Measurements from ENCODE around the gene ZNF575. TPM values are rescaled to one million over a fixed set of nuclear protein-coding genes. Genes with fewer than 3 reads are reported as not detected.
A peak's percentile ranks its signal among the peaks of the same experiment; 100 is the strongest.

The ZNF575 gene
- total RNA-seq, 1 experiment from 2014 or later = 0.13 TPM

DNA sequence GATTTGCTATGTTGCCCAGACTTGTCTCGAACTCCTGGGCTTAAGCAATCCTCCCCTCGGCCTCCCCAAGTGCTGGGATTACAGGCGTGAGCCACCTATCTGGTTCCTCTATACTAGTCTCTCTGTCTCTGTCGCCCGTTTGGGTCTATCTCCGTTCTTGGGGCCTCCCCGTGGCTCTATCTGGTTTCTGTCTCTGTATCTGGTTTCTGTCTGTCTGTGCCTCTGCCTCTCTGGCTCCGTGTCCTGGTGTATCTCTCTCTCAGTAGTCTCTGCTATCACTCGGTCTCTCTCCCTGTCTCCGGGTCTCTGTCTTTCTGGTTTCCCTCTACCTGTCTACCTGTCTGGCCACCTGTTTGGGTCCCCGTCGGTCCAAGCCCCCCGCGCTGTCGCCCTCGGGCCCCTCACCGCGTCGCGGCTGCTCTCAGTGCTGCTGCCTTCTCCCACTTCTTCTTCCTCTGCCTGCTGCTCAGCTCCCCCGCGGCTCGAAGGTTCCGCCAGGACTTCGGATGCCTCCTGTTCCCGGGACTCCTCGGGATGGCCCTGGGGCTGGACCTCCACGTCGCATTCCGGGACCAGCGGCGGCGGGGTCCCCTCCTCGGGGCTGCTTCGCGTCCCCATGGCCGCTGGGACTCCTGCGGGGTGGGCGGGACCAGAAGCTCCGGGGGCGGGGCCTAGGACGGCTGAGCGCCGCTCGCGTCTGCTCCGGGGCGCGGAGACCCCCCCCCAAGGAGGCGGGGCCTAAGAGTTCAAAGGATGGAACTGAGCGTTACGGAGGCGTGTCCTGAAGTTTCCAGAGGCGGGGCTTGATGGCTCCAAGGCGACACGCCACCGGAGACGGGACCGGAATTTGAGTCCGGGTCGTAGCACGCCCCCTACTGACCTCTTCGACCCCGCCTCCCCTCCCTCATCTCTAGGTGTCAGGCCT is 29.2 kb upstream of the ZNF575 start (continued):
- TF ChIP-seq, protein P1, sequence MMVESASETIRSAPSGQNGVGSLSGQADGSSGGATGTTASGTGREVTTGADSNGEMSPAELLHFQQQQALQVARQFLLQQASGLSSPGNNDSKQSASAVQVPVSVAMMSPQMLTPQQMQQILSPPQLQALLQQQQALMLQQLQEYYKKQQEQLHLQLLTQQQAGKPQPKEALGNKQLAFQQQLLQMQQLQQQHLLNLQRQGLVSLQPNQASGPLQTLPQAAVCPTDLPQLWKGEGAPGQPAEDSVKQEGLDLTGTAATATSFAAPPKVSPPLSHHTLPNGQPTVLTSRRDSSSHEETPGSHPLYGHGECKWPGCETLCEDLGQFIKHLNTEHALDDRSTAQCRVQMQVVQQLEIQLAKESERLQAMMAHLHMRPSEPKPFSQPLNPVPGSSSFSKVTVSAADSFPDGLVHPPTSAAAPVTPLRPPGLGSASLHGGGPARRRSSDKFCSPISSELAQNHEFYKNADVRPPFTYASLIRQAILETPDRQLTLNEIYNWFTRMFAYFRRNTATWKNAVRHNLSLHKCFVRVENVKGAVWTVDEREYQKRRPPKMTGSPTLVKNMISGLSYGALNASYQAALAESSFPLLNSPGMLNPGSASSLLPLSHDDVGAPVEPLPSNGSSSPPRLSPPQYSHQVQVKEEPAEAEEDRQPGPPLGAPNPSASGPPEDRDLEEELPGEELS (CRISPR knock-in tag; IDR thresholded peaks at IDR 0.05) = 0 out of 2 replicates have a peak, but pooled peaks have one; percentile 24
- TF ChIP-seq RORB (CRISPR knock-in tag; IDR thresholded peaks at IDR 0.05) = no peak

DNA sequence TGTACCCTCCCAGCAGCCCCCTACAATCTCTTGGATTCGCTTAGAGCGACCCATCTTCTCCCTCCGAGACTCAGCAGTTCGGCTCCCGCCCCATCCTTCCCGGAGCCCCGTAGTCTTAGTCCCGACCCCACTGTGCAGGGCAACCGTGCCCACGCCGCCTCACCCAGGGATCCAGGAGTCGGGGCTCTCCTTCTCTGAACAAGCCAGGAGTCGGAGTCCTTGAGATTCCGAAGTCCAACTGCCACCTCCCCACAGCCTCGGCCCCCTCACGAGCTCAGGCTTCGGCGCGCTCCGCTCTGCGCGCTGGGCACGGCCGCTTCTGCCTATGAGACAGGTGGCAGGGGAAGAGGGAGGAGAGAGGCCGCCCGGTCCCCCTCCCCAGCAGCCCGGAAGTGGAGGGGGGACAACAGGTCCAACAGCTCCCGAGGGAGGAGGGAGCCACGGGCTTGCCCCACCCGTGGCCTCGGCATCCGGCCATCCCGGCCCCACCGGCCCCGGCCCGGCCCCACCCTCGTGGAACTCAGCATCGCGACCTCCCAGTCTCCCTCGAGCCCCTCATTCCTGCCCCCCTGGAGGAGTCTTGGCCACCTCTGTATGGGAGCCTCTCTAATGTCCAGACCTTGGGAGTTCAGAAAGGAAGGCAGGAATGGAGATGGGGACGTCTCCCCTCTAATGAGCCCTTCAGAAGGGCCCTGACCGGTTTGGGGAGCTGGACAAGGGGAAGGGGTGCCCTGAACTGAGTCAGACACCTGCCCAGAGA is 28.4 kb upstream of the ZNF575 start, which contains the start of gene PHLDB3:
Gene PHLDB3, minus strand, starts transcription at position 321 of the 760 bp plus-strand sequence. CDS start 628 bp downstream, outside the sequence.
- Mint-ChIP-seq H3K4me3 (peak within 1 kb of the TSS; percentile 91), H3K27ac (peak within 1 kb of the TSS; percentile 74), H3K27me3 (ENCODE audit: low read depth) (peaks cover 38% of the 10 kb centered on the region), H3K36me3 (peaks cover 2% of the 10 kb centered on the region; the same call in 1 of the 2 replicates), H3K9me3 (no peaks in the 10 kb centered on the region), H3K4me1 (peaks cover 21% of the 10 kb centered on the region)
- DNase-seq (ENCODE audit: low spot score) (peak; percentile 44), ATAC-seq (peak; percentile 23)
- ChIA-PET POLR2A (interaction anchor here (1.0 to 1.8 kb wide), 5 partner anchors 25 to 91 kb away, joined by 3 to 11 read pairs (median 4); partner anchors contain the start of genes IRGQ, LYPD3 and ZNF576), CTCF (interaction anchor here (0.8 to 3.5 kb wide), 22 partner anchors 9 to 164 kb away, joined by 3 to 50 read pairs (median 6); partner anchors contain the start of genes ETHE1, IRGQ, ZNF575 and ZNF576)
- TF ChIP-seq GTF2I (CRISPR knock-in tag; conservative IDR thresholded peaks at IDR 0.05) (no peak), ZNF219 (CRISPR knock-in tag; IDR thresholded peaks at IDR 0.05; ENCODE audit: borderline replicate concordance) (no peak), SMAD3 (CRISPR knock-in tag; IDR thresholded peaks at IDR 0.05; ENCODE audit: borderline replicate concordance) (no peak), NR2C2 (CRISPR knock-in tag; IDR thresholded peaks at IDR 0.05) (no peak), CREM (CRISPR knock-in tag; IDR thresholded peaks at IDR 0.05) (no peak), NFE2L1 (CRISPR knock-in tag; IDR thresholded peaks at IDR 0.05) (no peak), ETV6 (CRISPR knock-in tag; IDR thresholded peaks at IDR 0.05) (no peak), FOXK1 (CRISPR knock-in tag; IDR thresholded peaks at IDR 0.05) (0 out of 2 replicates have a peak, but pooled peaks have one; percentile 40), ZNF671 (CRISPR knock-in tag; IDR thresholded peaks at IDR 0.05) (no peak), CBFB (CRISPR knock-in tag; IDR thresholded peaks at IDR 0.05; ENCODE audit: low read depth) (no peak)
- TF ChIP-seq, protein P2, sequence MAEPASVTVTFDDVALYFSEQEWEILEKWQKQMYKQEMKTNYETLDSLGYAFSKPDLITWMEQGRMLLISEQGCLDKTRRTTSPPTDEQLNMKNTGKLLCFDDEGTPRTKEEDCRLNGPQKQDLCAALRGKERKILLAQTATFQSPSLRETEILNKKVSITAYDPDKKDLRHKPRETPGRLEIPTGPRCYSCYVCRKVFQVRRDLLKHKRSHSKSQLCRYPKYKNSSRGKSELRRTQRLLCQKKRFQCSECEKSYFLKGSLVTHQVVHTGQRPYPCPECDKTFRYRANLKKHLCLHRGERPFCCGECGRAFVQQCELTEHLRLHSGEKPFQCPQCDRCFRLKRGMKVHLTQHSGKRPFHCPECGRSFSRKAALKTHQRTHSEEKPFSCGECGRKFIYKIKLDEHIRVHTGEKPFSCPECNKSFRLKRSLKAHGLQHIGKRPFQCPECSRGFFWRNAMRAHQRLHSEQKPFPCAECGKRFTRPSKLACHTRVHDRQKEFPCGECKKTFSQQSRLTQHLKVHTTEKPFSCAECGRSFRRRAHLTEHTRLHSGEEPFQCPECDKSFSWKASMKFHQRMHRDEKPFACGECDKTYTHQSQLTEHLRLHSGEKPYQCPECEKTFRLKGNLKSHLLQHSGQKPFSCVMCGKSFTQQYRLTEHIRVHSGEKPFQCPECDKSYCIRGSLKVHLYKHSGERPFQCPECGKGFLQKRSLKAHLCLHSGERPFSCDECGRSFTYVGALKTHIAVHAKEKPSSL (CRISPR knock-in tag; conservative IDR thresholded peaks at IDR 0.05) = no peak
- TF ChIP-seq, protein P3, sequence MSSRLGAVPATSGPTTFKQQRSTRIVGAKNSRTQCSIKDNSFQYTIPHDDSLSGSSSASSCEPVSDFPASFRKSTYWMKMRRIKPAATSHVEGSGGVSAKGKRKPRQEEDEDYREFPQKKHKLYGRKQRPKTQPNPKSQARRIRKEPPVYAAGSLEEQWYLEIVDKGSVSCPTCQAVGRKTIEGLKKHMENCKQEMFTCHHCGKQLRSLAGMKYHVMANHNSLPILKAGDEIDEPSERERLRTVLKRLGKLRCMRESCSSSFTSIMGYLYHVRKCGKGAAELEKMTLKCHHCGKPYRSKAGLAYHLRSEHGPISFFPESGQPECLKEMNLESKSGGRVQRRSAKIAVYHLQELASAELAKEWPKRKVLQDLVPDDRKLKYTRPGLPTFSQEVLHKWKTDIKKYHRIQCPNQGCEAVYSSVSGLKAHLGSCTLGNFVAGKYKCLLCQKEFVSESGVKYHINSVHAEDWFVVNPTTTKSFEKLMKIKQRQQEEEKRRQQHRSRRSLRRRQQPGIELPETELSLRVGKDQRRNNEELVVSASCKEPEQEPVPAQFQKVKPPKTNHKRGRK (CRISPR knock-in tag; IDR thresholded peaks at IDR 0.05; ENCODE audit: borderline replicate concordance) = no peak
- TF ChIP-seq, protein P4, sequence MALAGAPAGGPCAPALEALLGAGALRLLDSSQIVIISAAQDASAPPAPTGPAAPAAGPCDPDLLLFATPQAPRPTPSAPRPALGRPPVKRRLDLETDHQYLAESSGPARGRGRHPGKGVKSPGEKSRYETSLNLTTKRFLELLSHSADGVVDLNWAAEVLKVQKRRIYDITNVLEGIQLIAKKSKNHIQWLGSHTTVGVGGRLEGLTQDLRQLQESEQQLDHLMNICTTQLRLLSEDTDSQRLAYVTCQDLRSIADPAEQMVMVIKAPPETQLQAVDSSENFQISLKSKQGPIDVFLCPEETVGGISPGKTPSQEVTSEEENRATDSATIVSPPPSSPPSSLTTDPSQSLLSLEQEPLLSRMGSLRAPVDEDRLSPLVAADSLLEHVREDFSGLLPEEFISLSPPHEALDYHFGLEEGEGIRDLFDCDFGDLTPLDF (CRISPR knock-in tag; IDR thresholded peaks at IDR 0.05) = no peak
- TF ChIP-seq, protein P1 (CRISPR knock-in tag; IDR thresholded peaks at IDR 0.05) = 0 out of 2 replicates have a peak, but pooled peaks have one; percentile 24
- TF ChIP-seq, protein P5, sequence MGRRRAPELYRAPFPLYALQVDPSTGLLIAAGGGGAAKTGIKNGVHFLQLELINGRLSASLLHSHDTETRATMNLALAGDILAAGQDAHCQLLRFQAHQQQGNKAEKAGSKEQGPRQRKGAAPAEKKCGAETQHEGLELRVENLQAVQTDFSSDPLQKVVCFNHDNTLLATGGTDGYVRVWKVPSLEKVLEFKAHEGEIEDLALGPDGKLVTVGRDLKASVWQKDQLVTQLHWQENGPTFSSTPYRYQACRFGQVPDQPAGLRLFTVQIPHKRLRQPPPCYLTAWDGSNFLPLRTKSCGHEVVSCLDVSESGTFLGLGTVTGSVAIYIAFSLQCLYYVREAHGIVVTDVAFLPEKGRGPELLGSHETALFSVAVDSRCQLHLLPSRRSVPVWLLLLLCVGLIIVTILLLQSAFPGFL (CRISPR knock-in tag; IDR thresholded peaks at IDR 0.05; ENCODE audit: borderline replicate concordance) = no peak
- TF ChIP-seq, protein P6, sequence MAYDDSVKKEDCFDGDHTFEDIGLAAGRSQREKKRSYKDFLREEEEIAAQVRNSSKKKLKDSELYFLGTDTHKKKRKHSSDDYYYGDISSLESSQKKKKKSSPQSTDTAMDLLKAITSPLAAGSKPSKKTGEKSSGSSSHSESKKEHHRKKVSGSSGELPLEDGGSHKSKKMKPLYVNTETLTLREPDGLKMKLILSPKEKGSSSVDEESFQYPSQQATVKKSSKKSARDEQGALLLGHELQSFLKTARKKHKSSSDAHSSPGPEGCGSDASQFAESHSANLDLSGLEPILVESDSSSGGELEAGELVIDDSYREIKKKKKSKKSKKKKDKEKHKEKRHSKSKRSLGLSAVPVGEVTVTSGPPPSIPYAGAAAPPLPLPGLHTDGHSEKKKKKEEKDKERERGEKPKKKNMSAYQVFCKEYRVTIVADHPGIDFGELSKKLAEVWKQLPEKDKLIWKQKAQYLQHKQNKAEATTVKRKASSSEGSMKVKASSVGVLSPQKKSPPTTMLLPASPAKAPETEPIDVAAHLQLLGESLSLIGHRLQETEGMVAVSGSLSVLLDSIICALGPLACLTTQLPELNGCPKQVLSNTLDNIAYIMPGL (CRISPR knock-in tag; IDR thresholded peaks at IDR 0.05) = peak; percentile 65; the same call in 1 of the 2 replicates

All from WTC11 (cell line).